WTC11 (cell line): ENCODE data around the gene HNRNPL. TPM values are rescaled to one million over a fixed set of nuclear protein-coding genes. Genes with fewer than 3 reads are reported as not detected.

Experiments used
- ATAC-seq: fragments of 200-7000 bp; cut with Tn5 transposase; 2 replicates; pipeline ENCODE4 v1.10.0; 2021; ENCODE audit warnings: mild to moderate bottlenecking, moderate library complexity
- CTCF ChIA-PET: fragments of 300-600 bp; sonication (Branson Sonifier 250); formaldehyde crosslinking; loops from one replicate; lab custom pipeline; 2021; ENCODE audit warnings: antibody characterized with exemption; lab: Charles Lee
- POLR2A ChIA-PET: fragments of 350-600 bp; sonication (Branson Sonifier 250); formaldehyde crosslinking; loops from one replicate; lab custom pipeline; 2021; ENCODE audit warnings: antibody characterized with exemption; lab: Charles Lee
- DNase-seq: peaks from one replicate; pipeline ENCODE4 v3.0.0; 2021; ENCODE audit warnings: low spot score
- H3K27ac Mint-ChIP-seq: 2 replicates; pipeline ENCODE4 v1.8.0; 2021; ENCODE audit warnings: mixed read lengths
- H3K27me3 Mint-ChIP-seq: 2 replicates; pipeline ENCODE4 v1.8.0; 2021; ENCODE audit warnings: low read depth, mild to moderate bottlenecking, moderate library complexity, mixed read lengths
- H3K36me3 Mint-ChIP-seq: 2 replicates; pipeline ENCODE4 v1.8.0; 2021; ENCODE audit warnings: mixed read lengths
- H3K4me1 Mint-ChIP-seq: 2 replicates; pipeline ENCODE4 v1.8.0; 2022; ENCODE audit warnings: mixed read lengths
- H3K4me3 Mint-ChIP-seq: 2 replicates; pipeline ENCODE4 v1.8.0; 2021; ENCODE audit warnings: mild to moderate bottlenecking, moderate library complexity, mixed read lengths
- H3K9me3 Mint-ChIP-seq: 2 replicates; pipeline ENCODE4 v1.8.0; 2021; ENCODE audit warnings: mixed read lengths
- ATF1 ChIP-seq: sonication (generic); formaldehyde crosslinking; IDR thresholded peaks from 2 replicates; pipeline ENCODE4 v1.8.1; 2023; ENCODE audit warnings: mild to moderate bottlenecking, moderate library complexity, missing genetic modification reagents
- CREM ChIP-seq: sonication (generic); formaldehyde crosslinking; IDR thresholded peaks from 2 replicates; pipeline ENCODE4 v1.8.1; 2022; ENCODE audit warnings: mild to moderate bottlenecking, missing genetic modification reagents, moderate library complexity
- ELF4 ChIP-seq: sonication (generic); formaldehyde crosslinking; IDR thresholded peaks from 2 replicates; pipeline ENCODE4 v1.8.1; 2022; ENCODE audit warnings: low read depth, mild to moderate bottlenecking, moderate library complexity, missing genetic modification reagents
- ETV6 ChIP-seq: sonication (generic); formaldehyde crosslinking; IDR thresholded peaks from 2 replicates; pipeline ENCODE4 v1.8.1; 2022; ENCODE audit warnings: mild to moderate bottlenecking, missing genetic modification reagents
- GTF2I ChIP-seq: fragments of 250-450 bp; sonication (Bioruptor Pico); conservative IDR thresholded peaks from 2 replicates; pipeline ENCODE4 v1.4.0; 2021; ENCODE audit warnings: mild to moderate bottlenecking
- MXD4 ChIP-seq: fragments of 250-450 bp; sonication (Bioruptor Pico); IDR thresholded peaks from 2 replicates; pipeline ENCODE4 v1.8.0; 2021; ENCODE audit warnings: mild to moderate bottlenecking, moderate library complexity, borderline replicate concordance
- MYBL2 ChIP-seq: sonication (generic); formaldehyde crosslinking; IDR thresholded peaks from 2 replicates; pipeline ENCODE4 v1.8.1; 2023; ENCODE audit warnings: mild to moderate bottlenecking, moderate library complexity, missing genetic modification reagents
- RELA ChIP-seq: sonication (generic); formaldehyde crosslinking; IDR thresholded peaks from 2 replicates; pipeline ENCODE4 v1.8.1; 2022; ENCODE audit warnings: missing genetic modification reagents, mild to moderate bottlenecking, borderline replicate concordance
- SMAD3 ChIP-seq: sonication (generic); formaldehyde crosslinking; IDR thresholded peaks from 2 replicates; pipeline ENCODE4 v1.8.0; 2022; ENCODE audit warnings: missing genetic modification reagents, mild to moderate bottlenecking, borderline replicate concordance
- TP53 ChIP-seq: sonication (generic); formaldehyde crosslinking; IDR thresholded peaks from 2 replicates; pipeline ENCODE4 v1.8.1; 2023; ENCODE audit warnings: mild to moderate bottlenecking, missing genetic modification reagents
- ZNF396 ChIP-seq: fragments of 250-450 bp; sonication (Bioruptor Pico); IDR thresholded peaks from 2 replicates; pipeline ENCODE4 v1.8.0; 2021; ENCODE audit warnings: mild to moderate bottlenecking, moderate library complexity, borderline replicate concordance
- ZNF423 ChIP-seq: fragments of 250-450 bp; sonication (Bioruptor Pico); IDR thresholded peaks from 2 replicates; pipeline ENCODE4 v2.1.2; 2022; ENCODE audit warnings: mild to moderate bottlenecking, moderate library complexity
- total RNA-seq: library from RNA; stranded (reverse); gene quantifications from 3 replicates; pipeline ENCODE4 v1.2.3, GENCODE V29; 2021
- TF ChIP-seq, protein P1 (sequence below): sonication (generic); formaldehyde crosslinking; IDR thresholded peaks from 2 replicates; pipeline ENCODE4 v1.8.1; 2022; ENCODE audit warnings: low read depth, missing genetic modification reagents, borderline replicate concordance
- TF ChIP-seq, protein P2 (sequence below): fragments of 250-450 bp; sonication (Bioruptor Pico); IDR thresholded peaks from 2 replicates; pipeline ENCODE4 v1.9.0; 2021; ENCODE audit warnings: mild to moderate bottlenecking
- TF ChIP-seq, protein P3 (sequence below): sonication (generic); formaldehyde crosslinking; IDR thresholded peaks from 2 replicates; pipeline ENCODE4 v1.8.0; 2022; ENCODE audit warnings: missing genetic modification reagents
- TF ChIP-seq, protein P4 (sequence below): fragments of 250-450 bp; sonication (Bioruptor Pico); IDR thresholded peaks from 2 replicates; pipeline ENCODE4 v1.9.0; 2021; ENCODE audit warnings: moderate library complexity, mild to moderate bottlenecking, inconsistent platforms, borderline replicate concordance
- TF ChIP-seq, protein P5 (sequence below): sonication (generic); formaldehyde crosslinking; IDR thresholded peaks from 2 replicates; pipeline ENCODE4 v1.8.0; 2023; ENCODE audit warnings: missing genetic modification reagents, mild to moderate bottlenecking, borderline replicate concordance

The HNRNPL gene
- total RNA-seq, 1 experiment from 2014 or later: 779 TPM

DNA sequence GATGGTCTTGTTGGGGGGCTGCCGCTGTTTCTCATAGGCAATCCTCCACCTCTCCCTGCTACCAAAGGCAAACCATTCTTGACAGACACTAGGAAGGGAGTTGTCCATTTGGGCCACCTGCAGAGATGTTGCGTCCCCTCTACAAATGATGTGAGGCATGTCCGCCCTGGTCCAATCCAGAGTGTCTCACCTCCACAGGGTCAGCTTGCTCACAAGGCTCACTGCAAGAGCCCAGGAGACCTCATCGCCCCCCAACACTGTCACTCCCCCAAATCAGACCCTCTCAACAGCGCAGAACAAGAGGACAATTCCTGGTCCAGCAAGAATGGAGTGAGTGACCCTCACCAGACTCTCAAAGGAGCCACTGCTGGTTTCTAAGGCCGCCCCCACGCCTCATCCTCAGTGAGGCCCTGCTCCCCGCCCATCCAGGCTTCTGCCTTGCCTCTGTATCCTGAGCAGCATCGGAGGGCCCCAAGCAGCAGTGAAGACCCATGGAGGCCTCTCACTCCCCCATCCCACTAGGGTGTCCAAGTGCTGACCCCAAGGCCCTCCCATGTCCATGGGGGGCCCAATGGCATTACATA is 6.5 kb downstream of the HNRNPL start:
- no peak for ATAC-seq
- peaks cover 95% of the 10 kb centered on the region for H3K36me3 Mint-ChIP-seq
- H3K27me3 Mint-ChIP-seq: no peaks in the 10 kb centered on the region
- no peaks in the 10 kb centered on the region for H3K9me3 Mint-ChIP-seq
- ChIA-PET CTCF (no interaction called here), POLR2A (no interaction called here)
- H3K4me3 Mint-ChIP-seq: no peak overlapping the region
- no peak for DNase-seq
- H3K4me1 Mint-ChIP-seq: peaks cover 18% of the 10 kb centered on the region
- TF ChIP-seq, protein P1, sequence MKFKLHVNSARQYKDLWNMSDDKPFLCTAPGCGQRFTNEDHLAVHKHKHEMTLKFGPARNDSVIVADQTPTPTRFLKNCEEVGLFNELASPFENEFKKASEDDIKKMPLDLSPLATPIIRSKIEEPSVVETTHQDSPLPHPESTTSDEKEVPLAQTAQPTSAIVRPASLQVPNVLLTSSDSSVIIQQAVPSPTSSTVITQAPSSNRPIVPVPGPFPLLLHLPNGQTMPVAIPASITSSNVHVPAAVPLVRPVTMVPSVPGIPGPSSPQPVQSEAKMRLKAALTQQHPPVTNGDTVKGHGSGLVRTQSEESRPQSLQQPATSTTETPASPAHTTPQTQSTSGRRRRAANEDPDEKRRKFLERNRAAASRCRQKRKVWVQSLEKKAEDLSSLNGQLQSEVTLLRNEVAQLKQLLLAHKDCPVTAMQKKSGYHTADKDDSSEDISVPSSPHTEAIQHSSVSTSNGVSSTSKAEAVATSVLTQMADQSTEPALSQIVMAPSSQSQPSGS (CRISPR knock-in tag): no peak
- TF ChIP-seq TP53 (CRISPR knock-in tag) (no peak), MXD4 (no peak), RELA (no peak), ZNF396 (CRISPR knock-in tag) (no peak), ELF4 (CRISPR knock-in tag) (no peak), GTF2I (CRISPR knock-in tag) (no peak), ETV6 (CRISPR knock-in tag) (no peak), SMAD3 (CRISPR knock-in tag) (no peak), ZNF423 (CRISPR knock-in tag) (no peak), MYBL2 (CRISPR knock-in tag) (no peak)
- TF ChIP-seq, protein P2, sequence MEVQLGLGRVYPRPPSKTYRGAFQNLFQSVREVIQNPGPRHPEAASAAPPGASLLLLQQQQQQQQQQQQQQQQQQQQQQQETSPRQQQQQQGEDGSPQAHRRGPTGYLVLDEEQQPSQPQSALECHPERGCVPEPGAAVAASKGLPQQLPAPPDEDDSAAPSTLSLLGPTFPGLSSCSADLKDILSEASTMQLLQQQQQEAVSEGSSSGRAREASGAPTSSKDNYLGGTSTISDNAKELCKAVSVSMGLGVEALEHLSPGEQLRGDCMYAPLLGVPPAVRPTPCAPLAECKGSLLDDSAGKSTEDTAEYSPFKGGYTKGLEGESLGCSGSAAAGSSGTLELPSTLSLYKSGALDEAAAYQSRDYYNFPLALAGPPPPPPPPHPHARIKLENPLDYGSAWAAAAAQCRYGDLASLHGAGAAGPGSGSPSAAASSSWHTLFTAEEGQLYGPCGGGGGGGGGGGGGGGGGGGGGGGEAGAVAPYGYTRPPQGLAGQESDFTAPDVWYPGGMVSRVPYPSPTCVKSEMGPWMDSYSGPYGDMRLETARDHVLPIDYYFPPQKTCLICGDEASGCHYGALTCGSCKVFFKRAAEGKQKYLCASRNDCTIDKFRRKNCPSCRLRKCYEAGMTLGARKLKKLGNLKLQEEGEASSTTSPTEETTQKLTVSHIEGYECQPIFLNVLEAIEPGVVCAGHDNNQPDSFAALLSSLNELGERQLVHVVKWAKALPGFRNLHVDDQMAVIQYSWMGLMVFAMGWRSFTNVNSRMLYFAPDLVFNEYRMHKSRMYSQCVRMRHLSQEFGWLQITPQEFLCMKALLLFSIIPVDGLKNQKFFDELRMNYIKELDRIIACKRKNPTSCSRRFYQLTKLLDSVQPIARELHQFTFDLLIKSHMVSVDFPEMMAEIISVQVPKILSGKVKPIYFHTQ: no peak
- TF ChIP-seq, protein P3, sequence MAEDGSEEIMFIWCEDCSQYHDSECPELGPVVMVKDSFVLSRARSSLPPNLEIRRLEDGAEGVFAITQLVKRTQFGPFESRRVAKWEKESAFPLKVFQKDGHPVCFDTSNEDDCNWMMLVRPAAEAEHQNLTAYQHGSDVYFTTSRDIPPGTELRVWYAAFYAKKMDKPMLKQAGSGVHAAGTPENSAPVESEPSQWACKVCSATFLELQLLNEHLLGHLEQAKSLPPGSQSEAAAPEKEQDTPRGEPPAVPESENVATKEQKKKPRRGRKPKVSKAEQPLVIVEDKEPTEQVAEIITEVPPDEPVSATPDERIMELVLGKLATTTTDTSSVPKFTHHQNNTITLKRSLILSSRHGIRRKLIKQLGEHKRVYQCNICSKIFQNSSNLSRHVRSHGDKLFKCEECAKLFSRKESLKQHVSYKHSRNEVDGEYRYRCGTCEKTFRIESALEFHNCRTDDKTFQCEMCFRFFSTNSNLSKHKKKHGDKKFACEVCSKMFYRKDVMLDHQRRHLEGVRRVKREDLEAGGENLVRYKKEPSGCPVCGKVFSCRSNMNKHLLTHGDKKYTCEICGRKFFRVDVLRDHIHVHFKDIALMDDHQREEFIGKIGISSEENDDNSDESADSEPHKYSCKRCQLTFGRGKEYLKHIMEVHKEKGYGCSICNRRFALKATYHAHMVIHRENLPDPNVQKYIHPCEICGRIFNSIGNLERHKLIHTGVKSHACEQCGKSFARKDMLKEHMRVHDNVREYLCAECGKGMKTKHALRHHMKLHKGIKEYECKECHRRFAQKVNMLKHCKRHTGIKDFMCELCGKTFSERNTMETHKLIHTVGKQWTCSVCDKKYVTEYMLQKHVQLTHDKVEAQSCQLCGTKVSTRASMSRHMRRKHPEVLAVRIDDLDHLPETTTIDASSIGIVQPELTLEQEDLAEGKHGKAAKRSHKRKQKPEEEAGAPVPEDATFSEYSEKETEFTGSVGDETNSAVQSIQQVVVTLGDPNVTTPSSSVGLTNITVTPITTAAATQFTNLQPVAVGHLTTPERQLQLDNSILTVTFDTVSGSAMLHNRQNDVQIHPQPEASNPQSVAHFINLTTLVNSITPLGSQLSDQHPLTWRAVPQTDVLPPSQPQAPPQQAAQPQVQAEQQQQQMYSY (CRISPR knock-in tag): no peak
- peak overlapping the region; percentile 69; the same call in 1 of the 2 replicates for H3K27ac Mint-ChIP-seq

DNA sequence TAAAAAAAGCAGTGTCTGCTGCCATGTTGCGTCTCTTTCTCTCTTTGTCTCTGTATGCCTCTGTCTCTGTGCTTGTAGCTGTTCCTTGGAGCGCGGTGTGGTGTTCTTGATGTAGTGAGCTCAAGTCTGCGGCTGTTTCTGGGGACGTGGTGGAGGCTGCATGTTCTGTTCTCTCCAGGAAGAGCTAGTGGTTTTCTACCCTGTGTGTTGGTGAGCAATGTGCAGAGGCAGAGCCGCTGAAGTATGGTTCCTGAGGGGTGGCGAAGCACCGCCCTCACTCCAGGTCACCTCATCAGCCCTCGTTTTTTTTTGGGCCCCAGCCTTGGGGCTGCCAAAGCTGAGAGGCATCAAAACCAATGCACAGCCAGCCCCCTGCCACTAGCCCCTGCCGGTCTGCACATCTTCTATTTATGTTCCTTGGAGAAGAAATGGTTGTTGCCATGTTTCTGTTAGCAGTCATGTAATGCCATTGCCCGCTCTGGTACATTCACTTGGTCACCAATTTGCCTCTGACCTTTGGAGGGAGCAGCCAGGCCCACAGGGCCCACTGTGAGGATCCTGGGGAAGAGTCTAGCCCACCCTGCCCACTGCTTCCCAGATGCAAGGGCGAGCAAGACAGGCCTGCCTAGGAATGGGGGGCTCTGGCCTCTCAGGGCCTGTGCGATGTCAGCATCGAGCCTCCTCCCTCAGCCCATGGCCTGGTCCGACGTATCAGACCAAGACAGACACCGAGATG is 7.2 kb downstream of the HNRNPL start:
- H3K9me3 Mint-ChIP-seq: no peaks in the 10 kb centered on the region
- ATAC-seq (no peak), DNase-seq (no peak)
- CTCF ChIA-PET: no interaction called here
- peak overlapping the region; percentile 40; the same call in 1 of the 2 replicates for H3K27ac Mint-ChIP-seq
- no peak overlapping the region for H3K4me3 Mint-ChIP-seq
- peaks cover 11% of the 10 kb centered on the region for H3K4me1 Mint-ChIP-seq
- POLR2A ChIA-PET: interaction anchor here (0.6 to 0.9 kb wide), 2 partner anchors 9 kb away, joined by 3 to 5 read pairs; no protein-coding TSS in a partner anchor
- H3K27me3 Mint-ChIP-seq: no peaks in the 10 kb centered on the region
- H3K36me3 Mint-ChIP-seq: peaks cover 95% of the 10 kb centered on the region
- TF ChIP-seq ATF1: no peak
- TF ChIP-seq, protein P4, sequence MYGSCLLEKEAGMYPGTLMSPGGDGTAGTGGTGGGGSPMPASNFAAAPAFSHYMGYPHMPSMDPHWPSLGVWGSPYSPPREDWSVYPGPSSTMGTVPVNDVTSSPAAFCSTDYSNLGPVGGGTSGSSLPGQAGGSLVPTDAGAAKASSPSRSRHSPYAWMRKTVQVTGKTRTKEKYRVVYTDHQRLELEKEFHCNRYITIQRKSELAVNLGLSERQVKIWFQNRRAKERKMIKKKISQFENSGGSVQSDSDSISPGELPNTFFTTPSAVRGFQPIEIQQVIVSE (CRISPR knock-in tag): no peak
- no peak for TF ChIP-seq MYBL2 (CRISPR knock-in tag)
- TF ChIP-seq, protein P1 (CRISPR knock-in tag): no peak
- TF ChIP-seq CREM (CRISPR knock-in tag): no peak
- TF ChIP-seq, protein P5, sequence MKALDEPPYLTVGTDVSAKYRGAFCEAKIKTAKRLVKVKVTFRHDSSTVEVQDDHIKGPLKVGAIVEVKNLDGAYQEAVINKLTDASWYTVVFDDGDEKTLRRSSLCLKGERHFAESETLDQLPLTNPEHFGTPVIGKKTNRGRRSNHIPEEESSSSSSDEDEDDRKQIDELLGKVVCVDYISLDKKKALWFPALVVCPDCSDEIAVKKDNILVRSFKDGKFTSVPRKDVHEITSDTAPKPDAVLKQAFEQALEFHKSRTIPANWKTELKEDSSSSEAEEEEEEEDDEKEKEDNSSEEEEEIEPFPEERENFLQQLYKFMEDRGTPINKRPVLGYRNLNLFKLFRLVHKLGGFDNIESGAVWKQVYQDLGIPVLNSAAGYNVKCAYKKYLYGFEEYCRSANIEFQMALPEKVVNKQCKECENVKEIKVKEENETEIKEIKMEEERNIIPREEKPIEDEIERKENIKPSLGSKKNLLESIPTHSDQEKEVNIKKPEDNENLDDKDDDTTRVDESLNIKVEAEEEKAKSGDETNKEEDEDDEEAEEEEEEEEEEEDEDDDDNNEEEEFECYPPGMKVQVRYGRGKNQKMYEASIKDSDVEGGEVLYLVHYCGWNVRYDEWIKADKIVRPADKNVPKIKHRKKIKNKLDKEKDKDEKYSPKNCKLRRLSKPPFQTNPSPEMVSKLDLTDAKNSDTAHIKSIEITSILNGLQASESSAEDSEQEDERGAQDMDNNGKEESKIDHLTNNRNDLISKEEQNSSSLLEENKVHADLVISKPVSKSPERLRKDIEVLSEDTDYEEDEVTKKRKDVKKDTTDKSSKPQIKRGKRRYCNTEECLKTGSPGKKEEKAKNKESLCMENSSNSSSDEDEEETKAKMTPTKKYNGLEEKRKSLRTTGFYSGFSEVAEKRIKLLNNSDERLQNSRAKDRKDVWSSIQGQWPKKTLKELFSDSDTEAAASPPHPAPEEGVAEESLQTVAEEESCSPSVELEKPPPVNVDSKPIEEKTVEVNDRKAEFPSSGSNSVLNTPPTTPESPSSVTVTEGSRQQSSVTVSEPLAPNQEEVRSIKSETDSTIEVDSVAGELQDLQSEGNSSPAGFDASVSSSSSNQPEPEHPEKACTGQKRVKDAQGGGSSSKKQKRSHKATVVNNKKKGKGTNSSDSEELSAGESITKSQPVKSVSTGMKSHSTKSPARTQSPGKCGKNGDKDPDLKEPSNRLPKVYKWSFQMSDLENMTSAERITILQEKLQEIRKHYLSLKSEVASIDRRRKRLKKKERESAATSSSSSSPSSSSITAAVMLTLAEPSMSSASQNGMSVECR (CRISPR knock-in tag): no peak
